Immature natural killer cell (primary cell): ENCODE measurements around the gene VWDE. TPM values are rescaled to one million over a fixed set of nuclear protein-coding genes. Genes with fewer than 3 reads are reported as not detected.

ENCODE experiments used
- polyA plus RNA-seq, 3 donors: library from polyadenylated mRNA; unstranded; fragments of 300-500 nt; fragmentation: Illumina TruSeq; gene quantifications; one replicate each; pipeline ENCODE4 v1.2.3, GENCODE V29; 2021

VWDE gene
- polyA plus RNA-seq, 3 donors from 2014 or later = 0.11 TPM; not detected in 2

Other genes starting within 250 kb of the VWDE start
- 10 to 100 TPM; 17.9 to 30.4 (median 21.0) TPM for gene TMEM106B, start 192.6 kb downstream of the VWDE start, polyA plus RNA-seq
- not detected for gene SCIN, start 166.9 kb upstream of the VWDE start, polyA plus RNA-seq